SK-N-SH treated with all-trans-retinoic acid at 6 μM for 48 hours (cell line): Measurements from ENCODE around the gene SP140.
A peak's percentile ranks its signal among the peaks of the same experiment; 100 is the strongest.

Source experiments
- ATAC-seq: fragments of 200-7000 bp; cut with Tn5 transposase; 3 replicates; pipeline ENCODE4 v1.9.1; 2020; ENCODE audit warnings: mild to moderate bottlenecking, moderate library complexity
- BACH2 ChIP-seq: fragments of 250-450 bp; sonication (Bioruptor Pico); IDR thresholded peaks from 2 replicates; pipeline ENCODE4 v1.9.0; 2021; ENCODE audit warnings: mild to moderate bottlenecking, borderline replicate concordance
- CSDC2 ChIP-seq: fragments of 250-450 bp; sonication (Bioruptor Pico); IDR thresholded peaks from 2 replicates; pipeline ENCODE4 v1.5.0; 2020; ENCODE audit warnings: mild to moderate bottlenecking, moderate library complexity
- ESRRG ChIP-seq: fragments of 250-450 bp; sonication (Bioruptor Pico); IDR thresholded peaks from 2 replicates; pipeline ENCODE4 v1.6.1; 2021; ENCODE audit warnings: mild to moderate bottlenecking
- GLIS3 ChIP-seq: fragments of 250-450 bp; sonication (Bioruptor Pico); IDR thresholded peaks from 2 replicates; pipeline ENCODE4 v1.5.0; 2020; ENCODE audit warnings: mild to moderate bottlenecking, moderate library complexity
- OSR1 ChIP-seq: fragments of 250-450 bp; sonication (Bioruptor Pico); IDR thresholded peaks from 2 replicates; pipeline ENCODE4 v1.8.0; 2022; ENCODE audit warnings: moderate library complexity, mild to moderate bottlenecking, inconsistent platforms
- PPARA ChIP-seq: fragments of 250-450 bp; sonication (Bioruptor Pico); IDR thresholded peaks from 2 replicates; pipeline ENCODE4 v1.5.0; 2020; ENCODE audit warnings: mild to moderate bottlenecking, borderline replicate concordance
- RARB ChIP-seq: fragments of 250-450 bp; sonication (Bioruptor Pico); IDR thresholded peaks from 2 replicates; pipeline ENCODE4 v1.8.0; 2021; ENCODE audit warnings: mild to moderate bottlenecking, moderate library complexity
- SNAI2 ChIP-seq: fragments of 250-450 bp; sonication (Bioruptor Pico); IDR thresholded peaks from 2 replicates; pipeline ENCODE4 v1.5.0; 2020; ENCODE audit warnings: mild to moderate bottlenecking, moderate library complexity
- TCF4 ChIP-seq: fragments of 250-450 bp; sonication (Bioruptor Pico); IDR thresholded peaks from 2 replicates; pipeline ENCODE4 v1.8.0; 2021; ENCODE audit warnings: mild to moderate bottlenecking, moderate library complexity, borderline replicate concordance
- TOX ChIP-seq: fragments of 250-450 bp; sonication (Bioruptor Pico); IDR thresholded peaks from 2 replicates; pipeline ENCODE4 v1.8.0; 2021; ENCODE audit warnings: mild to moderate bottlenecking, moderate library complexity, borderline replicate concordance
- ZC3H10 ChIP-seq: fragments of 250-450 bp; sonication (Bioruptor Pico); IDR thresholded peaks from 2 replicates; pipeline ENCODE4 v1.5.1; 2021; ENCODE audit warnings: mild to moderate bottlenecking, moderate library complexity
- ZFP3 ChIP-seq: fragments of 250-450 bp; sonication (Bioruptor Pico); IDR thresholded peaks from 2 replicates; pipeline ENCODE4 v1.5.0; 2020; ENCODE audit warnings: mild to moderate bottlenecking, moderate library complexity
- ZFP30 ChIP-seq: fragments of 450-650 bp; formaldehyde crosslinking; IDR thresholded peaks from 2 replicates; pipeline ENCODE4 v1.5.0; 2022; ENCODE audit warnings: mild to moderate bottlenecking, moderate library complexity
- ZNF70 ChIP-seq: fragments of 450-650 bp; formaldehyde crosslinking; IDR thresholded peaks from 2 replicates; pipeline ENCODE4 v1.5.0; 2020; ENCODE audit warnings: mild to moderate bottlenecking, moderate library complexity
- ZNF8 ChIP-seq: fragments of 450-650 bp; formaldehyde crosslinking; IDR thresholded peaks from 2 replicates; pipeline ENCODE4 v1.5.0; 2020; ENCODE audit warnings: mild to moderate bottlenecking, moderate library complexity
- TF ChIP-seq, protein P1 (sequence below): fragments of 250-450 bp; sonication (Bioruptor Pico); IDR thresholded peaks from 2 replicates; pipeline ENCODE4 v1.8.0; 2020; ENCODE audit warnings: mild to moderate bottlenecking, moderate library complexity, borderline replicate concordance
- TF ChIP-seq, protein P2 (sequence below): fragments of 250-450 bp; sonication (Bioruptor Pico); IDR thresholded peaks from 2 replicates; pipeline ENCODE4 v1.5.1; 2020; ENCODE audit warnings: low read depth, mild to moderate bottlenecking, moderate library complexity
- TF ChIP-seq, protein P3 (sequence below): fragments of 250-450 bp; sonication (Bioruptor Pico); IDR thresholded peaks from 2 replicates; pipeline ENCODE4 v1.5.0; 2020; ENCODE audit warnings: mild to moderate bottlenecking, moderate library complexity
- TF ChIP-seq, protein P4 (sequence below): fragments of 250-450 bp; sonication (Bioruptor Pico); IDR thresholded peaks from 2 replicates; pipeline ENCODE4 v1.5.1; 2021; ENCODE audit warnings: mild to moderate bottlenecking, moderate library complexity

The SP140 gene

DNA sequence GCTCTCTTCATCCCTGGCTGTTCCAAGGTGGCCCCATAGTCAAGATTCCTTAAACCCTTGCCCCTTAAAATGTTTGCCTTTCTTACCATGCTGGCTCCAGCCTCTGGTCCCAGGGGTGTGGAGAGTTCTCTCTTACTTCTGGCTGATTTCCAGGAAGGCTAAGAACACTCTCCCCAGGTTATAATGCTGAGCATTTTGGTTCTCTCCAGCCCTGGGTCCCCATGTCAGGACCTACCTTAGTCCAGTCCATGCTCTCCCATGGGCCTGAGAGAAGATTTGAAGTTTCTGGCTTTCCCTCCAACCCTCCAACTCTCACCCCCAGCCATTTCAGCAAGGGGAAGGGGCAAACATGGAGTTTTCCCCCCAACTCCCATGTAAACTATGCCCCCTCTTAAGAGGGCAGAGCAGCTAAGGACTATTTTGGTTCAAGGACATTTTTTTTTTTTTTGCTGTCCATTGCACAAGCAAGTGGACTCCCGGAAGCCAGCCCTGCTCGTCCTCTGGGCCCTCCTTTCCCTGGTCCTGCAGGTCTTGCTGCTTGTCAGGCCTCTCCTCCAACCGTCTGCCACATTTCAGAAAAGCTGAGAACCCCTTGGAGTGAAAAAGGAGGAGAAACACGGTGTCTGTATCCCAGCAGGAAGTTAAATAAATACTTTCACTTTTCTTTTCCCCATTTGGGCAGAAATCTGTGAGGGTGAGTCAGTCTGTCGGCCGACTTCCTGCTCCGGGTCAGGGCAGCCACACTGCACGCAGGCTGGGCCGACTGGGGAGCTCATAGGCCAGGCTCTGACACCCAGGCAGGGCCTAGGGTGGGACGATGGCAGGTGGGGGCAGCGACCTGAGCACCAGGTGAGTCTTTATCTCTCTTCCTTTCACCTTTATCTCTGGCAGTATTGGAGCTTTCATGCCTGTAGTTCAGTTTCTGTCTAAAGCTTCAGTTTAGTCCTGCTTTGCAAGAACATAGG, 101.2 kb downstream of the SP140 start, which contains the start of gene SP140L:
Gene SP140L, plus strand, starts transcription at position 741 of the 965 bp plus-strand sequence. Its CDS starts 77 bp downstream, at position 818.
- peak; percentile 88 for ATAC-seq
- TF ChIP-seq, protein P1, sequence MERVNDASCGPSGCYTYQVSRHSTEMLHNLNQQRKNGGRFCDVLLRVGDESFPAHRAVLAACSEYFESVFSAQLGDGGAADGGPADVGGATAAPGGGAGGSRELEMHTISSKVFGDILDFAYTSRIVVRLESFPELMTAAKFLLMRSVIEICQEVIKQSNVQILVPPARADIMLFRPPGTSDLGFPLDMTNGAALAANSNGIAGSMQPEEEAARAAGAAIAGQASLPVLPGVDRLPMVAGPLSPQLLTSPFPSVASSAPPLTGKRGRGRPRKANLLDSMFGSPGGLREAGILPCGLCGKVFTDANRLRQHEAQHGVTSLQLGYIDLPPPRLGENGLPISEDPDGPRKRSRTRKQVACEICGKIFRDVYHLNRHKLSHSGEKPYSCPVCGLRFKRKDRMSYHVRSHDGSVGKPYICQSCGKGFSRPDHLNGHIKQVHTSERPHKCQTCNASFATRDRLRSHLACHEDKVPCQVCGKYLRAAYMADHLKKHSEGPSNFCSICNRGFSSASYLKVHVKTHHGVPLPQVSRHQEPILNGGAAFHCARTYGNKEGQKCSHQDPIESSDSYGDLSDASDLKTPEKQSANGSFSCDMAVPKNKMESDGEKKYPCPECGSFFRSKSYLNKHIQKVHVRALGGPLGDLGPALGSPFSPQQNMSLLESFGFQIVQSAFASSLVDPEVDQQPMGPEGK (CRISPR knock-in tag): no peak
- TF ChIP-seq ZFP30 (CRISPR knock-in tag): no peak
- no peak for TF ChIP-seq ESRRG
- no peak for TF ChIP-seq SNAI2 (CRISPR knock-in tag)
- no peak for TF ChIP-seq ZNF8
- no peak for TF ChIP-seq ZC3H10 (CRISPR knock-in tag)
- TF ChIP-seq PPARA (CRISPR knock-in tag): no peak
- no peak for TF ChIP-seq BACH2
- TF ChIP-seq RARB (CRISPR knock-in tag): no peak
- TF ChIP-seq ZNF70 (CRISPR knock-in tag): no peak
- TF ChIP-seq, protein P2, sequence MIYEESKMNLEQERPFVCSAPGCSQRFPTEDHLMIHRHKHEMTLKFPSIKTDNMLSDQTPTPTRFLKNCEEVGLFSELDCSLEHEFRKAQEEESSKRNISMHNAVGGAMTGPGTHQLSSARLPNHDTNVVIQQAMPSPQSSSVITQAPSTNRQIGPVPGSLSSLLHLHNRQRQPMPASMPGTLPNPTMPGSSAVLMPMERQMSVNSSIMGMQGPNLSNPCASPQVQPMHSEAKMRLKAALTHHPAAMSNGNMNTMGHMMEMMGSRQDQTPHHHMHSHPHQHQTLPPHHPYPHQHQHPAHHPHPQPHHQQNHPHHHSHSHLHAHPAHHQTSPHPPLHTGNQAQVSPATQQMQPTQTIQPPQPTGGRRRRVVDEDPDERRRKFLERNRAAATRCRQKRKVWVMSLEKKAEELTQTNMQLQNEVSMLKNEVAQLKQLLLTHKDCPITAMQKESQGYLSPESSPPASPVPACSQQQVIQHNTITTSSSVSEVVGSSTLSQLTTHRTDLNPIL (CRISPR knock-in tag): no peak
- TF ChIP-seq, protein P3, sequence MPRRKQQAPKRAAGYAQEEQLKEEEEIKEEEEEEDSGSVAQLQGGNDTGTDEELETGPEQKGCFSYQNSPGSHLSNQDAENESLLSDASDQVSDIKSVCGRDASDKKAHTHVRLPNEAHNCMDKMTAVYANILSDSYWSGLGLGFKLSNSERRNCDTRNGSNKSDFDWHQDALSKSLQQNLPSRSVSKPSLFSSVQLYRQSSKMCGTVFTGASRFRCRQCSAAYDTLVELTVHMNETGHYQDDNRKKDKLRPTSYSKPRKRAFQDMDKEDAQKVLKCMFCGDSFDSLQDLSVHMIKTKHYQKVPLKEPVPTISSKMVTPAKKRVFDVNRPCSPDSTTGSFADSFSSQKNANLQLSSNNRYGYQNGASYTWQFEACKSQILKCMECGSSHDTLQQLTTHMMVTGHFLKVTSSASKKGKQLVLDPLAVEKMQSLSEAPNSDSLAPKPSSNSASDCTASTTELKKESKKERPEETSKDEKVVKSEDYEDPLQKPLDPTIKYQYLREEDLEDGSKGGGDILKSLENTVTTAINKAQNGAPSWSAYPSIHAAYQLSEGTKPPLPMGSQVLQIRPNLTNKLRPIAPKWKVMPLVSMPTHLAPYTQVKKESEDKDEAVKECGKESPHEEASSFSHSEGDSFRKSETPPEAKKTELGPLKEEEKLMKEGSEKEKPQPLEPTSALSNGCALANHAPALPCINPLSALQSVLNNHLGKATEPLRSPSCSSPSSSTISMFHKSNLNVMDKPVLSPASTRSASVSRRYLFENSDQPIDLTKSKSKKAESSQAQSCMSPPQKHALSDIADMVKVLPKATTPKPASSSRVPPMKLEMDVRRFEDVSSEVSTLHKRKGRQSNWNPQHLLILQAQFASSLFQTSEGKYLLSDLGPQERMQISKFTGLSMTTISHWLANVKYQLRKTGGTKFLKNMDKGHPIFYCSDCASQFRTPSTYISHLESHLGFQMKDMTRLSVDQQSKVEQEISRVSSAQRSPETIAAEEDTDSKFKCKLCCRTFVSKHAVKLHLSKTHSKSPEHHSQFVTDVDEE (CRISPR knock-in tag): no peak
- TF ChIP-seq, protein P4, sequence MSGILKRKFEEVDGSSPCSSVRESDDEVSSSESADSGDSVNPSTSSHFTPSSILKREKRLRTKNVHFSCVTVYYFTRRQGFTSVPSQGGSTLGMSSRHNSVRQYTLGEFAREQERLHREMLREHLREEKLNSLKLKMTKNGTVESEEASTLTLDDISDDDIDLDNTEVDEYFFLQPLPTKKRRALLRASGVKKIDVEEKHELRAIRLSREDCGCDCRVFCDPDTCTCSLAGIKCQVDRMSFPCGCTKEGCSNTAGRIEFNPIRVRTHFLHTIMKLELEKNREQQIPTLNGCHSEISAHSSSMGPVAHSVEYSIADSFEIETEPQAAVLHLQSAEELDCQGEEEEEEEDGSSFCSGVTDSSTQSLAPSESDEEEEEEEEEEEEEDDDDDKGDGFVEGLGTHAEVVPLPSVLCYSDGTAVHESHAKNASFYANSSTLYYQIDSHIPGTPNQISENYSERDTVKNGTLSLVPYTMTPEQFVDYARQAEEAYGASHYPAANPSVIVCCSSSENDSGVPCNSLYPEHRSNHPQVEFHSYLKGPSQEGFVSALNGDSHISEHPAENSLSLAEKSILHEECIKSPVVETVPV (CRISPR knock-in tag): no peak
- no peak for TF ChIP-seq ZFP3 (CRISPR knock-in tag)
- no peak for TF ChIP-seq TCF4 (CRISPR knock-in tag)

DNA sequence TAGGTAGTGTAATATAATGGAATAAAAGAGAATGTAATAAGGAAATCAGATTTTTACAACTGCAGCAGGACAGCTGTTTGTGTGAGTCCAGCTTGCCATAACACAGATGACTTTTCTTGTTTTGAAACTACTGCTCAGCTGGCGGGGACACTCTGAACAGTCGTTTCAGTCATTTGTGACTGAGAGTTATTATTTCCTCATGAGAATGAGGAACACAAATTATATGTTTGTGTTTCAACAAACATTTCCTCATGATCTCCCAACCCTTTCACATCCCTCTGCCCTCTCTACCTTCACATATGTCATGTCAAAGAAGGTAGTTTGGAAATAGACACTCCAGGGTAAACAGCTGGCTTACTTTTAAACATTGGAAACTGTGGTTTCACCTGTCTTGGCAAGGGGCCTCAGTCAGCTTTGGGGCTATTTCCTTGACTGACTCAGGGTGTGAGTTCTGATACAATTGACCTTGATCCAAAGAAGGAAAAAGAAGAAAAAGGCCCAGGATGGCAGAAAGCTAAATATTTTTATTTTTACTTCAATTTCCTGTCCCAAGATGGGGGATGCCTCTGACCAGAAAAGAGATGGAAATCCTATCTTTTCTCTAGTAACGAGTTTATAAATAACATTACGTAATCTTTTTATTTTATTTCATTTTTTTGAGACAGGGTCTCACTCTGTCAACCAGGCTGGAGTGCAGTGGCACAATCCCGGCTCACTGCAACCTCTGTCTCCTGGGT, 102.0 kb downstream of the SP140 start:
- TF ChIP-seq, protein P3 (CRISPR knock-in tag): no peak
- TF ChIP-seq, protein P1 (CRISPR knock-in tag): no peak
- TF ChIP-seq ESRRG (no peak), TCF4 (CRISPR knock-in tag) (no peak), RARB (CRISPR knock-in tag) (no peak), CSDC2 (CRISPR knock-in tag) (no peak), TOX (CRISPR knock-in tag) (no peak), ZC3H10 (CRISPR knock-in tag) (no peak), OSR1 (CRISPR knock-in tag) (no peak), PPARA (CRISPR knock-in tag) (no peak), SNAI2 (CRISPR knock-in tag) (no peak), ZFP30 (CRISPR knock-in tag) (no peak), GLIS3 (CRISPR knock-in tag) (no peak)
- TF ChIP-seq, protein P4 (CRISPR knock-in tag): no peak
- peak; percentile 3; the same call in 2 of the 3 replicates for ATAC-seq
